Measurements from ENCODE around the gene CDRT4.
"Not testable (repeated sequence)": the region's sequence is repeated elsewhere in the genome, so short reads cannot be mapped to it uniquely, and the experiment has no call there.

Gene CDRT4

DNA sequence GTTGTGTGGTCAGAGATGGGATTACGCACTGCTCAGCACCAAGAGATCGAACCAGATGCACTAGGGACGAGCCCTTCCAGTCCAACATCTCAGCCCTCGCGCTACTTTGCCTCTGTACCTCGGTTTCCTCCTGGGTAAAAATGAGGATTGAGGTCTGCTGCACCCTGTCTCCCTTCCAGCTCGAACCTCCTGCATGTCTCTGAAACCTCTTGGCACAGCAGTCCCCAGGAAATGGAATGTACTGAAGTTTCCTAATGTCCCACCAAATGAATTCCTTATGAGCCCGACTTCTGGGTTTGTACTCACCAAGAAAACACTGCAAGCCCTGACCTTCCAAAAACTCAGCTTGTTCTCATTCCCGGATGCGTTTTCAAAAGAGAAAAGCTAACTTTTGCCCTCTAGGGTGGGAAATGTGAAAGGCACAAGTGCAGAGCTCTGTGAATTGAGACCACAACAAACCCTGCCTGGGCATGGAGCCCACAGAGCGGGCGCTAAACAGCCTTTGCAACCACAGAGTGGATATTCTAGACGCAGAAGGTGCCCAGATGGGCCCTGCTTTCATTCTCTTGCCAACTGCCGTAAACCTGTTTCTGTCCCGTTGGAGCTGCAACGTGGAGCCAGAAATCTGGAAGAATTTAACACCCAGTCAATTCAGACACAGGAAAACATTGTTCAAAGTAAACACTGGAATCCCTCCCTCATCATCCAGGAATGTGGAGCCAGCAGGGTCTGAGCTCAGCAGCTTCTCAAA is 10.3 kb downstream of the CDRT4 start:
- no peak for DNase-seq

- DNase-seq, result no peak
Observed at GRCh38 chr17:15456496-15456895, 10.9 kb downstream of the CDRT4 start.

DNA sequence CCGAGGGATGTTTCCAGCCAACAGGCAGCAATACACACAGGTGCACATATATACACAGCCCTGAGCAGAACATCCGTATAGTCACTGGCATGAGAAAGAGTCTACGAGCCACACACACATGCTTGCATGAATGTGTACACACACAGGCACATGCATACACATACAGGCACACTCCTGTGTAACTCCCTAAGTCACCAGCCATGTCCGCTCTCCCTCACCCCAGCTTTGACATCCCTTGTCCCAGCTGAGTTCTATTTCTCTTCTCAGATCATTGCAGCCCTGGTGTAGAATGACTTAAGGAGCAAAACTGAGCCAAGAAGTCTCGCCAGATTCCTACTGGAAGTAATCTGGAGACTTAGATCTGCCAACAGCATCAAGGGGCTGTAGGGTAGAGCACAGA is 13.1 kb downstream of the CDRT4 start:
- no peak for DNase-seq

DNA sequence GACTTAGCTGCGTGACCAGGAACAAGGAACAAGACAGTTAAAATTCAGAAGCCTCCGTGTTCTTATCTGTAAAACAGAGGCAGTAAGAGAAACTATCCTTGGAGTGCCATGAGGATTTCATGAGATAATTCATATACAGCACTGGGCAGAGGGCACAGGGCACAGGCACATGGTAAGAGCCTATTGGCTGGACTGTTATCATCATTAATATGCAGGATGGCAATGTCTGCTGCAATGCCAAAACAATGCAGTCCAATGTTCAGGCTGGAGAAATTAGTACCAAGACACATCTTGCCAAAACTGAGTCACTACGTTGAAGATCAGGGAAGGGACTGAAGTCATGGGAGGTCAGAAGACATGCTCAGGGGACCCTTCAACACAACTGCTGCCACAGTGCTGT is 13.6 kb downstream of the CDRT4 start:
- DNase-seq, result no peak

- DNase-seq, result no peak
Observed at GRCh38 chr17:15453246-15453645, 14.2 kb downstream of the CDRT4 start.

DNA sequence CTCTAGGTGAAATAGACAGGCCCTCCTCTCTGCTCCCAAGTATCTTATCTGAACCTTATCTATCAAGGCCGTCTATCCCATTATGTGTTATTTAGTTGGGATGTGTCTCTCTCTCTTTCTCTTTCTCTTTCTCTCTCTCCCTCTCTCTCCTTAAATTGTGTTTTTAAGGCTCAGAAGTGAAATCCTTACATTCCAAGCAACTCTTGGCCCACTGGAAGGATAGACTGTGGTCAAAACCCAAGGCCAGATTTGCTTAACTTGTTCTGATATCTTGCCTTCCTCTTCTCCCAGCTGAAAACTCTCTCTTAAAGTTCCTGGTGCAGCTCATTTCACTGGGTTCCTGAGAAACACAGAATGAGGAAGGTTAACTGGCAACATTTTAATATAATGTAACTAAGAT is 14.7 kb downstream of the CDRT4 start:
- no peak for DNase-seq

- no peak for DNase-seq
Observed at GRCh38 chr17:15451680-15452079, 15.7 kb downstream of the CDRT4 start.

GRCh38 chr17:15448580-15448956 is 18.9 kb downstream of the CDRT4 start:
- DNase-seq, result no peak

DNA sequence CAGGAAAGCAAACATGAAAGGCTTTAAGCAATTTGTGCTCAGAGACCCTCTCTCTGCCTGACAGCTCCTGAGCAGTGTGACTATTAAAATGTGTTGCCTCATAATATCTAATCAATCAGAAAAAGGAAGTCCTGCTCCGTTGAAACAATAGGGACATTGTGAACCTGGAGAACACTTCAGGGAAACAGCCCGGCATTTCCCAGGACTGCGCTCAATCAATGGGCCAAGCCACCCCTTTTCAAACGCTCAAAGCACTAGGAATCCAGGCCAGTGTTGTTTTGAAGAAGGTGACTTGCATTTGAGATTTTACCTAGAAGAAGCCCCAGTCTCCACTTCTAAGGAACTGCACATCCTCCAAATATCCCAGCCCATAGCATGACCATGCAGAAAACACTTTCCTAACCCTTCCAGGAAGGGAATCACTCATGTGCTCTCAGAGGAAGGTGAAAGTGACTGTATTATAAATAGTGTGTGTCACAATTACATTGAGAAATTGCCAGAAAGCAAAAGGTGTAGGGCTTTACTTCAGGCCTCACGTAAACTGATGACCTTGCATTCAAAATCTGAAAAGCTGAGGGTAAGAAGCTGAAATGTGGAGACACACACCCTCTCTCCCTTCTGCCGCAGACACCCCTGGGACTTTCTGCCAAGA is 19.4 kb downstream of the CDRT4 start:
- DNase-seq, result no peak

- no peak for DNase-seq
Observed at GRCh38 chr17:15446036-15446435, 21.4 kb downstream of the CDRT4 start.

DNA sequence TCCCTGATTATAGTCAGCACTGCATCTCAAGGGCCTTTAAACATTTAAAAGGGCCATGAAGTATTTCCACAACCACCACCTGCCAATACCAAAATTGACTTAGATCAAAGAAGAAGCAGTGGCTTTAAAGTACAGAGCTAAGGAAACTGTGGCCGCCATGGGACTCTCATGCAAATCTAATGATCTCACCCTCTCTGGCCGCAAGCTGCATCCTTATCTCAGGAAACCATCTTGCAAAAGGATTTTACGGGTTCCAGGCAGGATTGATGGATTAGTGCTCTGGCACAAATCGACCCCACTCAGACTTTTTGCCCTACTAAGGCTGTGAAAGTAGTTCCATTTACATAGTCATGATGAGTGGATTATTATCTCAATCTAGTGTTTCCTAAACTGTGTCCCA is 22.6 kb downstream of the CDRT4 start:
- no peak for DNase-seq

DNA sequence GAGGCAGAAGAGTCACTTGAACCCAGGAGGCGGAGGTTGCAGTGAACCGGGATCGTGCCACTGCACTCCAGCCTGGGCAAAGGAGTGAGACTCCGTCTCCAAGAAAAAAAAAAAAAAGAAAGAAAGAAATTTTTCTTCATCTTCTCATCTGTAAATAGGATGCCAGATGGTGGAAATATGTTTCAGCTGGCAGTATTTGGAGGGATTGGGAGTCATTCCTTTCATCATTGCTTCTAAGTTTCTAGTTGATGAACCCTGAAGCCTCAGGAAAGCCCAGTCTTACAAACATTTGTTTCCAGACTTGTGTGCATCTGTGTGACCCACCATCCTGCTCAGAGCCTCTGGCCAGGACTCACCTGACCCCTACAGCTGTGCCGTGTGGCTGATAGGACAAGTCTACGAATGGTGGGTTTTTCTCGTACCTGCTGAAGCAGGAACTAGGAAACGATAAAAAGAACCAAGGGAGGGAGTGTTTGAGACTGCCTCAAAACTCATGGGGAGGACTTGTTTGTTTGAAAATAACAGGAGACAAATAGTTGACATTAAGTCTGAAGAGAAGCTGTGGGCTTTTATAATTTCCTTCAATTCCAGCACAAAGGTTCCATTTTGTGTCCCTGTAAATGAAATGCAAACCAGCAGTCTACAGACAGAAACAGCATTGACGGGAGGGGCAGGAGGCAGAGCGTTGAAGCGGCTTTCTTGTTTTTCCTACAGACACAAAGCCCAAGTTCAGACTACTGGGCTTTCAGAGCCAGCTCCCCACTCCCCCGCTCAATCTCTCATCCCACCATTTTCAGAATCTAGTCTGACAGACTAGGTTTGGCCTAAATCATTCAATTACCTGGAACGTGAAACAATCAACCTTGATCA is 24.9 kb downstream of the CDRT4 start:
- DNase-seq, result no peak

- DNase-seq, result no peak
Observed at GRCh38 chr17:15441315-15441714, 26.1 kb downstream of the CDRT4 start.

DNA sequence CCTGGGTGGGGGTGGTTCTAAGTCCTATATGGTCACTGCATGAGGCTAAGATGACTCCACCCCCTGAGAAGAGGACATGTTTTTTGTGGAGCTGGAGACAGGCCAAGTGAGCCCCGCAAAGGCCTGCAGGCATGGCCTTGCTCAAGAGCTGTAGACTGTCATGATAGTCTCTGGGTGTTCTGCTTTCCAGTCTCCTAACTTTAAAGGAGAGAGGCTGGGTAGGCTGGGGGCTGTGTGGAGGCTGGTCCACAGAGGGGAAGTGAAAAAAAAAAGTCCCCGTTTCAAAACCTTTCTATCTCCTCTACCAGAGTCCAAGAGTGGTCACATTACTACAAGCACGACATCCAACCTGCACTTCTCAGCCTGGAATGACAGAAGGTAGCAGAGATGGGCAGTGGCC is 27.1 kb downstream of the CDRT4 start:
- no peak for DNase-seq

GRCh38 chr17:15439205-15439985 is 28.0 kb downstream of the CDRT4 start:
- not testable (repeated sequence) for DNase-seq

DNA sequence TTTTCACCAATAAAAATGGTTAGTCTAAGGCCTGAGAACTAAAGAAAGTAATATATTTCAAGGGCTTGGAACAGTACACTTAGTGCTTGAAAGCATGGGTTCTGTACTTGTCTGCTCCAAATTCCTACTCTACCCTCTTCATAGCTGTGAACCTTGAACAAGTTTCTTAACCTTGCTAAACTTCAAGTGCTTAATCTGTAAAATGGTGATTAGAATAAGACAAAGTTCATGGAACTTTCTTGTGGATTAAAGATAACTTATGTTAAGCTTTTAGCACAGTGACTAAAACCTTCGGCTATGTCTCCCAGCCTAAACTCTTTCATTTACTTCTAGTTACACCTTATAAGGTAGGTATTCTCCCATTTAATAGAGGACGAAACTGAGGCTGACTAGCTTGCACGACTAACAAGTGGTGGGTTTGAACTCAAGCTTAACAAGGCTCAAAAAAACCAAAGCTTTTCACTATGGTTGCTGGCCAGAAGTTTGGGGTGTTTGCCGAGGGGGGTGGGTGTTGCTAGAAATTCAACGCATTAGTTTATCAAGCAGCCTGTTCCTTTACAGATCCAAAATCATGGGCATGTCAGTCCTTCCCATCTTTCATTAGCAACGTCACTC is 28.8 kb downstream of the CDRT4 start:
- DNase-seq, result no peak

DNA sequence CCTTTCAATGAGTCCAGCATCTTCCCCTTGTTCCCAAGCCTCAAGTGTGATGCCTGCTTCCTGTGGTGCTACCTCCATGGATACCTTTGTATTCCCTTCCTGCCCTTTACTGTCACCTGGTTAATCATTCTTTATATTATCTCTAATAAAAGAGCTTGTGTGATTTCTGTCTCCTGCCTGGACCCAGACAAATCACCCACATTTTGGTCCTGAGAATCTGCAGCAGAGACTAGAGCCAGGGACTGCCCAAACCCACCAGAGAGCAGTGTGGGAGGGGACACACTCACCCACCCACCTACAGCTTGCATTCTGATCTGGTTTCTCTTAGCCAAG is 30.2 kb downstream of the CDRT4 start:
- no peak for DNase-seq

- DNase-seq, result no peak
Observed at GRCh38 chr17:15436473-15437302, 30.7 kb downstream of the CDRT4 start.

DNA sequence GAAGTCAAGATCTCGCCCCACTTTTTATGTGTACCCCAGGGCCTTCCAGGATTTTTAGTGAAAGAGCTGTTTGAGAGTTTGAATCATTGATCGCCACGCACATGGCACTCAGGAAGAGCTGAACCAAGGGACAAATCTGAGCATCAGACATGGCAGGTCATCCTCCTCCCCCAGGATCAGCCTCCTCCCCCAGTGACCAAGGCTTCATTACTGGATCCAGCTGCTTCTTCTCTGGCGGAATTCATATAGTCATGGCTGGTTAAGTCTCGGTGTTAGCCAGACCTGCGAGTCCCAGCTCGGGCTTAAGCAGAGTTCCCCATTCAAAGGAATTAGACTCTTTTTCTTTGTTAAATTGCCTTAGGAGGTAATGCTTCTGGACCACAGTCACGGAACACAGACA is 32.5 kb downstream of the CDRT4 start:
- no peak for DNase-seq

- no peak for DNase-seq
Observed at GRCh38 chr17:15432807-15433611, 34.4 kb downstream of the CDRT4 start.

DNA sequence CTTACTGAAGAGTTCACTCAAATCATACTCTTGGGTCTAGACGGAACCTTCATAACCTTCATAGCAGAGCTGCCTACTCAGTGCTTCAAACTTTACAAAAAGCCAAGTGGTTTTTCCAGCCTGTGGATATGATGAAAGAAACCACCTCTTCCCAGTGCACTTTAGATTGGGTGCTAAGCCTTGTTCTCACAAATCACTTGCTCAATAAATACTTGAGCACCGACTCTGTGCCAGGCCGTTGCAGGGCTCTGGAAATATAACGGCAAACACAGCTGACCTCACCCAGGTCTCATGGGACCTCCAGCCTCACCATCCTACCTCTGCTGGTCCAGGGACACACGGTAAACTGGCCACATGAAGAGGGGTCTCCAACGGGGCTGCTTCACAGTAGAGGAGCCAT is 35.7 kb downstream of the CDRT4 start:
- DNase-seq, result no peak

Data from COR-L47 (cell line).